Progenitor cell of endocrine pancreas (in vitro differentiated cells): Measurements from ENCODE around the gene ZNF76. TPM values are rescaled to one million over a fixed set of nuclear protein-coding genes. Genes with fewer than 3 reads are reported as not detected.

Experiments
- DNase-seq: peaks from one replicate; pipeline ENCODE4 v3.0.0; 2021; ENCODE audit warnings: low spot score; ENCODE audit not compliant: unreplicated experiment
- H3K27ac Mint-ChIP-seq: 2 replicates; pipeline ENCODE4 v1.8.0; 2021; ENCODE audit warnings: mild to moderate bottlenecking, moderate library complexity, mixed read lengths
- H3K27me3 Mint-ChIP-seq: 2 replicates; pipeline ENCODE4 v1.8.0; 2021; ENCODE audit warnings: mixed read lengths
- H3K36me3 Mint-ChIP-seq: 2 replicates; pipeline ENCODE4 v1.8.0; 2022; ENCODE audit warnings: mixed read lengths; ENCODE audit not compliant: insufficient read depth
- H3K4me1 Mint-ChIP-seq: 2 replicates; pipeline ENCODE4 v1.8.0; 2021; ENCODE audit warnings: low read depth, mixed read lengths
- H3K4me3 Mint-ChIP-seq: 2 replicates; pipeline ENCODE4 v1.8.0; 2021; ENCODE audit warnings: low read depth, mild to moderate bottlenecking, moderate library complexity, mixed read lengths
- H3K9me3 Mint-ChIP-seq: 2 replicates; pipeline ENCODE4 v1.8.0; 2021; ENCODE audit warnings: low read depth, mixed read lengths
- total RNA-seq: library from RNA; stranded (reverse); gene quantifications from 2 replicates; pipeline ENCODE4 v1.2.1, GENCODE V29; 2021
- TF ChIP-seq, protein P1 (sequence below): fragments of 200-600 bp; sonication (generic); IDR thresholded peaks from one replicate; pipeline ENCODE4 v1.5.0; 2021; ENCODE audit warnings: antibody characterized with exemption, mild to moderate bottlenecking; ENCODE audit not compliant: unreplicated experiment

Gene ZNF76
- total RNA-seq, 1 donor from 2014 or later = 61.2 TPM

GRCh38 chr6:35287671-35288396 is 28.3 kb downstream of the ZNF76 start:
- Mint-ChIP-seq H3K4me3 (no peak overlapping the region), H3K27ac (no peak overlapping the region), H3K27me3 (no peaks in the 10 kb centered on the region), H3K36me3 (peaks cover 11% of the 10 kb centered on the region), H3K4me1 (no peaks in the 10 kb centered on the region), H3K9me3 (no peaks in the 10 kb centered on the region)
- TF ChIP-seq, protein P1, sequence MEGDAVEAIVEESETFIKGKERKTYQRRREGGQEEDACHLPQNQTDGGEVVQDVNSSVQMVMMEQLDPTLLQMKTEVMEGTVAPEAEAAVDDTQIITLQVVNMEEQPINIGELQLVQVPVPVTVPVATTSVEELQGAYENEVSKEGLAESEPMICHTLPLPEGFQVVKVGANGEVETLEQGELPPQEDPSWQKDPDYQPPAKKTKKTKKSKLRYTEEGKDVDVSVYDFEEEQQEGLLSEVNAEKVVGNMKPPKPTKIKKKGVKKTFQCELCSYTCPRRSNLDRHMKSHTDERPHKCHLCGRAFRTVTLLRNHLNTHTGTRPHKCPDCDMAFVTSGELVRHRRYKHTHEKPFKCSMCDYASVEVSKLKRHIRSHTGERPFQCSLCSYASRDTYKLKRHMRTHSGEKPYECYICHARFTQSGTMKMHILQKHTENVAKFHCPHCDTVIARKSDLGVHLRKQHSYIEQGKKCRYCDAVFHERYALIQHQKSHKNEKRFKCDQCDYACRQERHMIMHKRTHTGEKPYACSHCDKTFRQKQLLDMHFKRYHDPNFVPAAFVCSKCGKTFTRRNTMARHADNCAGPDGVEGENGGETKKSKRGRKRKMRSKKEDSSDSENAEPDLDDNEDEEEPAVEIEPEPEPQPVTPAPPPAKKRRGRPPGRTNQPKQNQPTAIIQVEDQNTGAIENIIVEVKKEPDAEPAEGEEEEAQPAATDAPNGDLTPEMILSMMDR = no peak
- DNase-seq = no peak

DNA sequence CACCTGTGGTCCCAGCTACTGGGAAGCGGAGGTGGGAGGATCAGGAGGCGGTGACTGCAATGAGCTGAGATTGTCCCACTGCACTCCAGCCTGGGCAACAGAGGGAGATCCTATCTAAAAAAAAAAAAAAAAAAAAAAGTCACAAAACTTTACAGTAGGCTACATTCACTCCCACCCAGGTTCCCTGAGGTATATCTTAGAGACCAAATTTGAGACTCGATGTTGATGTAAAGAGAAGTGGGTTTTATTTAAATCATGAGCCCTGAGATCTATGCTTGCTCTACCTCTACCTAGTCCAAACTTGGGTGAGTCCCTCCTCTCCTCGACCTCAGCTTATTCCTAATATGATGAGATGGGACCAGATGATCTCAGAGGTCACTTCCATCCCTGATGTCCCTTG is 29.3 kb downstream of the ZNF76 start:
- no peaks in the 10 kb centered on the region for H3K9me3 Mint-ChIP-seq
- peaks cover 9% of the 10 kb centered on the region for H3K36me3 Mint-ChIP-seq
- TF ChIP-seq, protein P1 = no peak
- peak overlapping the region; percentile 76 for H3K27ac Mint-ChIP-seq
- H3K4me3 Mint-ChIP-seq = no peak overlapping the region
- H3K4me1 Mint-ChIP-seq = no peaks in the 10 kb centered on the region
- DNase-seq = no peak
- no peaks in the 10 kb centered on the region for H3K27me3 Mint-ChIP-seq

DNA sequence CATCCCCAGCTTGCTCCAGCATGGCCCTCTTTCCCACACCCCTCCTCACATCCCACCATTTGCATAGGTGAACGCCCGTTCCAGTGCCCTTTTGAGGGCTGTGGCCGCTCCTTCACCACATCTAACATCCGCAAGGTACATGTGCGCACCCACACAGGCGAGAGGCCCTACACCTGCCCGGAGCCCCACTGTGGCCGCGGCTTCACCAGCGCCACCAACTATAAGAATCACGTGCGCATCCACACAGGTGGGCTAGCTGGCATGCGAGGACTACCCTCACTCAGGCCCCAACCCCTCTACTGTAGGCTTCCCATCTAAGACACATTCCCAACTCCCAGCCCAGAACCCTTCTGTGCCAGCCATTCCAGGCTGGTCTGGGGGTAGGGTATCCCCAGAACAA is 32.0 kb downstream of the ZNF76 start:
- Mint-ChIP-seq H3K27ac (no peak overlapping the region), H3K4me3 (no peak overlapping the region), H3K27me3 (no peaks in the 10 kb centered on the region), H3K9me3 (no peaks in the 10 kb centered on the region), H3K36me3 (peaks cover 10% of the 10 kb centered on the region), H3K4me1 (no peaks in the 10 kb centered on the region)
- DNase-seq = no peak
- TF ChIP-seq, protein P1 = no peak

- Mint-ChIP-seq H3K27ac (no peak overlapping the region), H3K27me3 (no peaks in the 10 kb centered on the region), H3K9me3 (no peaks in the 10 kb centered on the region), H3K4me3 (no peak overlapping the region), H3K4me1 (peaks cover 2% of the 10 kb centered on the region), H3K36me3 (peaks cover 11% of the 10 kb centered on the region)
- DNase-seq = no peak
- TF ChIP-seq, protein P1 = no peak
These were observed 33.0 kb downstream of the ZNF76 start for GRCh38 chr6:35292494-35292893.

GRCh38 chr6:35293681-35294080 is 34.1 kb downstream of the ZNF76 start:
- Mint-ChIP-seq H3K36me3 (peaks cover 11% of the 10 kb centered on the region), H3K4me1 (peaks cover 2% of the 10 kb centered on the region), H3K27me3 (no peaks in the 10 kb centered on the region), H3K4me3 (no peak overlapping the region), H3K27ac (peak overlapping the region; percentile 15), H3K9me3 (no peaks in the 10 kb centered on the region)
- DNase-seq = no peak
- TF ChIP-seq, protein P1 = no peak
